Esophagus (tissue), 2 donors: ENCODE data around the gene SPAG7. TPM values are rescaled to one million over a fixed set of nuclear protein-coding genes. Genes with fewer than 3 reads are reported as not detected.

Experiments used
- H3K27ac ChIP-seq, 2 donors: one replicate each; pipeline ENCODE4 v1.5.1; 2013; ENCODE audit warnings: low read depth in 2 of 2, mild to moderate bottlenecking in 2 of 2, inconsistent platforms in 1 of 2, low read length in 1 of 2, moderate library complexity in 1 of 2
- H3K27me3 ChIP-seq, 2 donors: one replicate each; pipeline ENCODE4 v1.6.1; 2013; ENCODE audit warnings: low read length in 2 of 2, control low read depth in 1 of 2, mild to moderate bottlenecking in 1 of 2; ENCODE audit not compliant: insufficient read depth in 2 of 2, control insufficient read depth in 1 of 2
- H3K36me3 ChIP-seq, 2 donors: one replicate each; pipeline ENCODE4 v1.6.1; 2013; ENCODE audit warnings: low read length in 1 of 2; ENCODE audit not compliant: control insufficient read depth in 2 of 2, insufficient read depth in 2 of 2
- H3K4me1 ChIP-seq, 2 donors: one replicate each; pipeline ENCODE4 v1.6.1; 2013; ENCODE audit warnings: low read length in 1 of 2; ENCODE audit not compliant: control insufficient read depth in 2 of 2, insufficient read depth in 2 of 2
- H3K4me3 ChIP-seq, 2 donors: one replicate each; pipeline ENCODE4 v1.5.1; 2013; ENCODE audit warnings: low read length in 2 of 2, mild to moderate bottlenecking in 2 of 2, low read depth in 1 of 2, moderate library complexity in 1 of 2
- H3K9me3 ChIP-seq, 2 donors: one replicate each; pipeline ENCODE4 v1.6.1; 2013; ENCODE audit warnings: mild to moderate bottlenecking in 2 of 2, low read depth in 1 of 2, low read length in 1 of 2, moderate library complexity in 1 of 2; ENCODE audit not compliant: control insufficient read depth in 2 of 2, insufficient read depth in 1 of 2
- WGBS, 2 donors: extraction: QIAGEN DNeasy Blood & Tissue Kit; methylation state at CpG; one replicate each; pipeline ENCODE4 v1.1.7; 2013; 5-methylcytosine and 5-hydroxymethylcytosine counted together
- polyA plus RNA-seq, 2 donors: library from polyadenylated mRNA; stranded (reverse); fragments of 200-250 nt; gene quantifications; one replicate each; pipeline ENCODE4 v1.2.3, GENCODE V29; 2013
- donor health status: healthy with polysubstance abuse.
- donor health status: Bipolar disorder and iron deficiency.

SPAG7 gene
- polyA plus RNA-seq, 2 donors = 48.9 to 56.4 TPM

DNA sequence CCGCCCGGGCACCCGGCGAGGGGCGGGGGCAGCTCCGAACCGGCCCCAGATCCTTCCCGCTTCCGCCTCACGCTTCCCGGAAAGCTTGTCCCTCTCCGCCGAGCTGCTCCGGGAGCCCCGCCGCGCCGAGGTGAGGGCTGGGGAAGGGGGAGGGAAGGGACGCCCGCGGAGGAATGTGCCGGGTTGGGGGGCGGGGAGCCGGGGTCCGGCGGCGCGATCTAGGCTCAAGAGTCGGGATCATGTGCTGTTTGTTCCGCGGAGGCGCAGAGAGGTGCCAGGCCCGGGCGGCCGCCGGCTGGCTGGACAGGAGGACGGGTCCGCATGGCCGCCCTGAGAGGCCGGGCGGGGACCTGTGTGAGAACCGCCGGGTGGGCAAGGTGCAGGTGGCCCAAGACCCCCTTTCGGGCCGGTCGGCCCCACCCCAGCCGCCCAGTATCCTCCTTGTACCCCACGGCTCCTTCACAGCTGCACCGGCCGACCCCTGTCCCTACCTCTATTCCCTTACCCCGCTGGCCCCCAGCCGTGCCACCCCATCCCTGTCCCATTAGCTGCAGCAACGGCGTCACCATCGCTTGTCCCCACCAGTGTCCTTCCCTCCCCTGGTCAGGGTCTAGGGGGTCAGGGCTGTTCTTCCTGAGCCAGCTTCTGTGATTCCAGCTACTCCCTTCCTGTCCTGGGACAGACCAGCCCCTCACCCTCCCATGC, 30.6 kb upstream of the SPAG7 start:
- Histone ChIP-seq H3K27ac (peak overlapping the region; percentile 97), H3K36me3 (peaks cover 5 to 22% of the 10 kb centered on the region in 2 donors), H3K9me3 (no peaks in the 10 kb centered on the region), H3K4me3 (peak overlapping the region; percentile 84 to 86), H3K27me3 (no peaks in the 10 kb centered on the region), H3K4me1 (peaks cover 14 to 18% of the 10 kb centered on the region in 2 donors)
- WGBS, 2 donors = 1% methylated on average over 48 to 55 of the region's 55 CpGs

DNA sequence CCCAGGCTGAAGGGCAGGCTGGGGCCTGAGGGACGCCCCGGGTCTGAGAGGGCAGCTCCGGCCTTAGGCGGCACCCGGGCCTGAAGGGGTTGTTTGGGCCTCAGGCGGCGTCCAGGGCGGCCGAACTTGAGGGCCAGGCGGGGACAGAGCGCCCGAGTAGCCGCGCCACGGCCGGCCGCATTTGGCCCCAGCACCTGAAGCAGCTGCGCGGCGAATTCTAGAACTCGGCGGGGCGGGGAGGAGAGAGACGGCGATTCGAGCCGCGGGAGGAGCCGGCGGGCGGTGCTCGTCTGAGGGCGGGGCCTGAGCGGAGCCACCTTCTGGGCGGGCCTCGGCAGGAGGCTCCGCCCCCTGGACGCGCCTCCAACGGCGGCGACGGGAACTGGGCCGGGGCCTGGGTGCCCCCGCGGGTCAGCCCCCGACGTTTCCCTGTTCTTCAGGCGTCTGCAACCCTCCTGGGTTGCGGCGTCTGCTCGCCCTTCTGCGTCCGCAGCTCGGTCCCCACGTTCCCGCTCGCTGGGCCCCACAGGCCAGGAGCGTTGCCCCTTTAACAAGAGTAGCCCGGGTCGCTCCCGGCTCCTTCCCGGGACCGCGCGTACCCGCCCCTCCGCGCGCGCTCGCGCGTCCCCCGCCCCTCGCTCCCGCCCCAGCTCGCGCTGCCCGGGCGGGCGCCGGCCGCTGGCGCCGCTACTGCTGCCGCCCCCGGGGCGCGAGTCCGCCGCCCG, 29.8 kb upstream of the SPAG7 start, which contains the start of the genes INCA1 and KIF1C:
TSS of gene INCA1 (minus strand) at position 221 of the 725 bp plus-strand sequence. CDS start 3,085 bp downstream, outside the sequence.
TSS of gene KIF1C (plus strand) at position 649 of the 725 bp plus-strand sequence. CDS start 2,297 bp downstream, outside the sequence.
- H3K4me3 ChIP-seq = peak within 1 kb of the TSS; percentile 84 to 86
- H3K9me3 ChIP-seq = no peaks in the 10 kb centered on the region
- no peaks in the 10 kb centered on the region for H3K27me3 ChIP-seq
- WGBS, 2 donors = 1% methylated on average over 75 to 93 of the region's 93 CpGs
- peaks cover 5 to 18% of the 10 kb centered on the region in 2 donors for H3K36me3 ChIP-seq
- H3K27ac ChIP-seq = peak within 1 kb of the TSS; percentile 97
- H3K4me1 ChIP-seq = peaks cover 14 to 18% of the 10 kb centered on the region in 2 donors

DNA sequence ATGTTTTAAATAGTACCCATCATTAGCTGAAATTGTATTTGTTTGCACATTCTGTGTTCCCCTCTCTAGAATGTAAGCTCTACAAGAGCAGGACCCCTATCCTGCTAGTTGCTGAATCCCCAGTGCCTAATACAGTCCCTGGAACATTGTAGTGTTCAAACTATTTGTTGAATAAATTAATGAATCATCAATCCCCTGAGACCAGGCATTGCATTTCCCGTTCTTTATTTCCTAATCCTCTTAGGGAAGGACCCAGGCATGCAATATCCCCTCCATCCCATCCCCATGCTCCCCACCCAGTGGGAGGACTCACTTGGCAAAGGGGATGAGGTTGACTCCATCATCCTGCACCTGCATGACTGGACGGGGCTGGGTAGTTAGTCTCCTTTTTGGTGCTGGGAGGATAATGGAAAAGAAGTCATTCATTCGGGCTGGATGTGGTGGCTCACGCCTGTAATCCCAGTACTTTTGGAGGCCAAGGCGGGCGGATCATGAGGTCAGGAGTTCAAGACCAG, 26.5 kb upstream of the SPAG7 start:
- 79 to 80% methylated on average over 6 of the region's 6 CpGs for WGBS, 2 donors
- H3K27me3 ChIP-seq = no peaks in the 10 kb centered on the region
- H3K27ac ChIP-seq = no peak overlapping the region
- H3K4me3 ChIP-seq = no peak overlapping the region
- no peaks in the 10 kb centered on the region for H3K36me3 ChIP-seq
- peaks cover 5 to 8% of the 10 kb centered on the region in 2 donors for H3K4me1 ChIP-seq
- no peaks in the 10 kb centered on the region for H3K9me3 ChIP-seq

DNA sequence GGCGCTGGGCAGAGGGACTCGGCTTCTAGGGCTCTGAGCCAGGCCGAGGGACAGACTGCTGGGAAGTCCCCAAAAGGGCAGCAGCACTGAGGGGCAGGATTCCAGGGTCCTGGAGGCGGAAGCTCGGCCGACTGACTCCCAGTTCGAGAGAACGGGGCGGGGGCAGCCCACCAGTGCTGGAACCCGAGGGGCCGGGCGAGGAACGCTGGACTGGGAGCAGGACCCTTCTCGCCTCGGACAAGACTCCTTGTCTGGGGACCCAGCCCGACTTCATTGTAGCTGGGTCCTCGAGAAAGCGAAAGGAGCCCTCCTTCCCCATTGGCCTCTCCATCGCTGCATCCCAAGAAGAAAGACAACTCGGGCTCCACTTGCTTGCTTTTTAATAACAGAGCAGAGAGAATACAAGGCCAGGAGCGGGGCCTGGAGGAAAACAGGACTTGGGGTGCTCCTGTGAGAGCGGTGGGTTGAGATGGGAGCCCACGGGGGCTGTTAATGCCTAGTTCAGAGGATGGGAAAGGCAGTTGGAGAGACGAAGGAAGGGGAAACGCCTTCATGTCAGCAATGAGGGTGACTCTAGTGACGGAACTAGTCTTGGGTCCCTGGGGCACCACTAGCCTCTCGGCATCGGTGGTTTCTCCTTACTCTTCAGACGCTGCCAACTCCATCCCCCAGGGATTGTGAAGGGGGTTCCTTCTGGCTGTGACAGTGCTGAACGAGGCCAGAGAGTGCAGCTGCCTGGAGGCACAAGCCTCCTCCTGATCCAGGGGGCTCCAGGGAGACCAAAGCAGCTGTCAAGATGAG, 20.4 kb upstream of the SPAG7 start:
- peak overlapping the region; percentile 88 for H3K27ac ChIP-seq
- H3K36me3 ChIP-seq = no peaks in the 10 kb centered on the region
- 1 to 5% methylated on average over 30 of the region's 30 CpGs for WGBS, 2 donors
- H3K27me3 ChIP-seq = no peaks in the 10 kb centered on the region
- H3K4me1 ChIP-seq = peaks cover 0 to 6% of the 10 kb centered on the region in 2 donors
- H3K9me3 ChIP-seq = no peaks in the 10 kb centered on the region
- H3K4me3 ChIP-seq = peak overlapping the region; percentile 75 to 94

DNA sequence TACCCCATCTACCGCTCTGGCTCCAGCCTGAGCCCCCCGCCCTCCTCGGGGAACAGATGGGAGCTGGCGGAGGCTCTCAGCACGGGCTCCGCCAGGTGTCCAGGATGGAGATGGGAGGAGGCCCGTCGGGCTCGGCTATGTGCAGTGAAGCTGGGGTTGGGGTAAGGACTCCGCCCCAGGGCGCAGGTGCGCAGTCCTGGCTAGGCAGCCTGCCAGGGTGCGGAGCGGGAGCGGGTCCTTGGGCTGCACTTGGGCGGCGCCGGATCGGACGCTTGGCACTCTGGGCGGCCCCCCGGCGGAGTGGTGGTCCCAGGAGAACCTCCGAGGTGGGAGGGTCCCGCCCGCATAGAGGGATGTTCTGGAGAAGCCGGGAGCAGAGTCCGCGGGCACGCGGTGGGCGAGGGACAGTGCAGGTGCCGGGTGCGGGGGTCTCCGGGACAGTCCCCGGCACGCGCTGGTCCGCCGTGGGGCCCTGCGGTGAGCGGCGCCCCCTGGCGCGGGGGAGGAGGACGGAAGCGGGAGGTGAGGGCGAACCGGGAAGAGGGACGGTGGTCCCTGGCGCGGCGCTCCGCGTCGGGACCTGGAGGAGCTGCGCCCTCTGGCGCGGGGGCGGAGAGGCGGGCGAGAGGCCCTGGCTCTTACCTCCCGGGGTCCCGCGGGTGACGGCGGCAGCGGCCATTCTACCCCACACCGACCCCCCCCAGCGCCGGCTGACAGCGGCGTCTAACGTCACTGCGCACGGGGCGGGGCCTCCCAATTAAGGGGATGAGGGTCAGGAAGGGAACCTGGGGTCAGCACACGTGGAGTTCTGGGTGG, 19.5 kb upstream of the SPAG7 start, which contains the start of gene CAMTA2:
TSS of gene CAMTA2 (minus strand) at position 725 of the 816 bp plus-strand sequence. CDS start 1,453 bp downstream, outside the sequence.
- peak within 1 kb of the TSS; percentile 75 to 94 for H3K4me3 ChIP-seq
- H3K27me3 ChIP-seq = no peaks in the 10 kb centered on the region
- H3K27ac ChIP-seq = peak within 1 kb of the TSS; percentile 88
- H3K9me3 ChIP-seq = no peaks in the 10 kb centered on the region
- peaks cover 0 to 6% of the 10 kb centered on the region in 2 donors for H3K4me1 ChIP-seq
- 0 to 1% methylated on average over 58 to 78 of the region's 78 CpGs for WGBS, 2 donors
- peaks cover 0 to 5% of the 10 kb centered on the region in 2 donors for H3K36me3 ChIP-seq

DNA sequence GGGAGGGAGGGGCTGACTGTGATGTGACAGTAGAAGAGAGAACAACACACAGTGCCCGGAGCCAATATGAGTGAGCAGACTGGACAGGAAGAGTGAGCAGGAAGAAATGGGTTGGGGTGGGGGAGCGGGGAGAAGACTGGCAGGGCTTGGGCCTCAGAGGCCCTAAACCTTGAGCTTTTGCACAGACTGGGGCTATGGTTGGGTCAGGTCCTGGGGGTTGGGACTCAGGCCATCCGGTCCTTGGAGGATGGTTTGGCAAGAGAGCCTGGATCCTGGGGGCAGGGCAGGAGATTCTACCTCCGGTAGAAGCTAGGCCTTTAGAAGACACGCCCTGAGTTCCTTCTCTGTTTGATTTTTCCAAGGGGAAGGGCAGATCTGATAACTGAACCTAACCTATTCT, 18.8 kb upstream of the SPAG7 start:
- peak overlapping the region; percentile 88 for H3K27ac ChIP-seq
- H3K9me3 ChIP-seq = no peaks in the 10 kb centered on the region
- H3K36me3 ChIP-seq = peaks cover 0 to 6% of the 10 kb centered on the region in 2 donors
- H3K4me1 ChIP-seq = peaks cover 0 to 6% of the 10 kb centered on the region in 2 donors
- H3K27me3 ChIP-seq = no peaks in the 10 kb centered on the region
- 28 to 30% methylated on average over 5 of the region's 5 CpGs for WGBS, 2 donors
- peak overlapping the region; percentile 75 to 94 for H3K4me3 ChIP-seq

DNA sequence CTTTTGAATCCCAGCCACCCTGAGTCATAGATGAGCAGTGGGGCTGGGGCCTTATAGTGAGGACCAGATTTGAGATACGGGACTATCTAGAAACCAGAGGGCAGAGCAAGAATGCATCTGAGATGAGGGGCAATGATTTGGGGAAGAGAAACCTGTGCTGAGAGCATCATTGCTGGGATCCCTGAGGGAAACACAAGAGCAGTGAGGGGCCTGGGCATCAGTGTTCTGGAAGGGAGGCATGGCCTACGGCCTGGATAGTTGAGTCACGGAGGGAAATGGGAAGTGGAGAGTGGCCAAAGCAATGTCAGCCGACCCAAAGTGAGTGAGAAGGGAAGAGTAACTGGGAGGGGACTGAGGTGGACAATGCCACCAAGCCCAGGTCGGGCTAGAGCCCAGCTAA, 14.7 kb upstream of the SPAG7 start:
- H3K36me3 ChIP-seq = peaks cover 13 to 28% of the 10 kb centered on the region in 2 donors
- no peaks in the 10 kb centered on the region for H3K9me3 ChIP-seq
- 69 to 78% methylated on average over 5 of the region's 5 CpGs for WGBS, 2 donors

DNA sequence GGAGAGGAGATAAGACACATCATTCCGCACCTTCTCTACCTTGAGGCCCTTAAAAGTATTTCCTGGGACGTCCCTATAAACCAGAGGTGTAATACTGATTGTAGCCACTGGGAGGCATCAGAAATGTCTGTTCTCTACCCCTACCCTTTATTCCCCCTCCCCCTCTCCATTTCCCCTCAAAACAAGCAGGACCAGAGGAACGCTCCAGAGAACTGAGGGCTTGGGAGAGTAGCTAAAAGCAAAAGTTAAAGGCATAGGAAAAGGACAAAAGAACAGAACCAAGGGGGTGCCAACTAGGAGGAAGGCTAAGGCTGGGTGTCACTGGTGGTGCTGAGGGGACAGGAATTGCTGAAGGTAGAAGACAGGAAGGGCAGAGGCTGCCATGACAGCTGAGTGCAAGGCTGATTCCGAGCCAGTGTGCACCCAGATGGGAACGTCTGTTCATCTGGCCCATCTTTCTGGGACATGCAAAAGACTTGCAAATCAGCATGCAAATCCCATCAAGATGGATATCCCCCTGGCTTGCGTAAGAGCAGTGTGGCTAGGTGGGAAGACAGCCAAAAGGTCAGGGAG, 13.1 kb upstream of the SPAG7 start:
- Histone ChIP-seq H3K27me3 (no peaks in the 10 kb centered on the region), H3K27ac (no peak overlapping the region), H3K36me3 (peaks cover 13 to 32% of the 10 kb centered on the region in 2 donors), H3K4me3 (no peak overlapping the region), H3K9me3 (no peaks in the 10 kb centered on the region), H3K4me1 (peaks cover 0 to 3% of the 10 kb centered on the region in 2 donors)
- WGBS, 2 donors = 39 to 43% methylated on average over 6 of the region's 6 CpGs

More for the DNA sequence above, 14.7 kb upstream of the SPAG7 start:
- H3K4me3 ChIP-seq = no peak overlapping the region
- H3K27me3 ChIP-seq = no peaks in the 10 kb centered on the region
- peaks cover 0 to 3% of the 10 kb centered on the region in 2 donors for H3K4me1 ChIP-seq
- no peak overlapping the region for H3K27ac ChIP-seq
